Lung (tissue), 12 donors: ENCODE measurements around the gene MATR3. TPM values are rescaled to one million over a fixed set of nuclear protein-coding genes. Genes with fewer than 3 reads are reported as not detected.

Experiments used
- ATAC-seq: fragments of 200-7000 bp; cut with Tn5 transposase; one replicate; pipeline ENCODE4 v1.9.1; 2020; ENCODE audit warnings: moderate number of reproducible peaks; ENCODE audit not compliant: insufficient read depth, low FRiP score
- DNase-seq, 3 donors: peaks; one replicate each; pipeline ENCODE4 v3.0.0-alpha.2; 2013 to 2017
- H3K27ac ChIP-seq, 2 donors: one replicate each; pipeline ENCODE4 v1.5.1; 2013; ENCODE audit warnings: mild to moderate bottlenecking in 2 of 2, moderate library complexity in 2 of 2, control low read depth in 1 of 2, inconsistent platforms in 1 of 2, low read depth in 1 of 2, low read length in 1 of 2
- H3K27me3 ChIP-seq, 3 donors: one replicate each; pipeline ENCODE4 v1.5.1; 2013; ENCODE audit warnings: low read length in 2 of 3; ENCODE audit not compliant: control insufficient read depth in 3 of 3, insufficient read depth in 3 of 3
- H3K36me3 ChIP-seq, 4 donors: one replicate each; pipeline ENCODE4 v1.5.1; 2013; ENCODE audit warnings: low read length in 4 of 4, mild to moderate bottlenecking in 1 of 4, moderate library complexity in 1 of 4; ENCODE audit not compliant: control insufficient read depth in 4 of 4, insufficient read depth in 4 of 4
- H3K4me1 ChIP-seq, 5 donors: one replicate each; pipeline ENCODE4 v1.5.1; 2013; ENCODE audit warnings: low read length in 5 of 5, mild to moderate bottlenecking in 2 of 5, moderate library complexity in 1 of 5; ENCODE audit not compliant: control insufficient read depth in 5 of 5, insufficient read depth in 5 of 5
- H3K4me3 ChIP-seq: one replicate; pipeline ENCODE4 v1.5.1; 2013; ENCODE audit warnings: mild to moderate bottlenecking, control low read depth, moderate library complexity
- H3K9ac ChIP-seq, 2 donors: one replicate each; pipeline ENCODE4 v1.5.1; 2013; ENCODE audit warnings: low read length in 2 of 2, control low read depth in 1 of 2; ENCODE audit not compliant: insufficient read depth in 1 of 2
- H3K9me3 ChIP-seq, 4 donors: one replicate each; pipeline ENCODE4 v1.5.1; 2013; ENCODE audit warnings: low read length in 3 of 4, mild to moderate bottlenecking in 1 of 4, moderate library complexity in 1 of 4; ENCODE audit not compliant: control insufficient read depth in 4 of 4, insufficient read depth in 3 of 4
- WGBS, 2 donors: extraction: QIAGEN DNeasy Blood & Tissue Kit; methylation state at CpG; one replicate each; pipeline ENCODE4 v1.1.7; 2013; 5-methylcytosine and 5-hydroxymethylcytosine counted together
- polyA plus RNA-seq, 2 donors: library from polyadenylated mRNA; stranded (reverse); fragments of 200-250 nt; gene quantifications; one replicate each; pipeline ENCODE4 v1.2.1, GENCODE V29; 2013
- total RNA-seq, 2 donors: library from RNA; depleted of rRNA in 1 of 2; stranded (reverse); fragments of >200 nt in 1 of 2; gene quantifications; one replicate each; pipeline ENCODE4 v1.2.1, GENCODE V29; 2014 to 2021
- TF ChIP-seq, protein P1 (sequence below): IDR thresholded peaks from 2 replicates; pipeline ENCODE4 v1.5.1; 2012; ENCODE audit warnings: mild to moderate bottlenecking; ENCODE audit errors: control extremely low read depth, extremely low read depth
- donor health status: control.
- donor health status: control.
- donor health status: Bipolar disorder and iron deficiency.
- donor health status: healthy.
- donor health status: DM: yes; HTN: yes; CAD: no.

MATR3 gene
- total and polyA plus RNA-seq, 4 donors: 89.9 to 461 (median 100) TPM

DNA sequence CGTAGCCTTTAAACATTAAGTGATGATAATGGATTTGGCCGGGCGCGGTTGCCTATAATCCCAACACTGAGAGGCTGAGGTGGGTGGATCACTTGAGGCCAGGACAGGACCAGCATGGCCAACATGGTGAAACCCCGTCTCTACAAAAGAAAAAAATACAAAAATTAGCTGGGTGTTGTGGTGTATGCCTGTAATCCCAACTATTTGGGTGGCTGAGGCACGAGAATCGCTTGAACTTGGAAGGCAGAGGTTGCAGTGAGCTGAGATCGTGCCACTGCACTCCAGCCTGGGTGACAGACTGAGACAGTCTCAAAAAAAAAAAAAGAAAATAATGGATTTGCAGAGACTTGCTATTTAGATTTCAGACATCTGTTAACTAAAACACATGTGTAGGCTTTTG is 9.2 kb upstream of the MATR3 start:
- Histone ChIP-seq H3K4me1 (peaks cover 0 to 11% (median 0%) of the 10 kb centered on the region in 5 donors), H3K9ac (no peak overlapping the region), H3K36me3 (peaks cover 0 to 28% (median 3%) of the 10 kb centered on the region in 4 donors), H3K9me3 (no peaks in the 10 kb centered on the region), H3K27me3 (no peaks in the 10 kb centered on the region), H3K4me3 (no peak overlapping the region), H3K27ac (no peak overlapping the region)
- 92 to 97% methylated on average over 8 of the region's 8 CpGs for WGBS, 2 donors
- DNase-seq: no peak
- TF ChIP-seq, protein P1, sequence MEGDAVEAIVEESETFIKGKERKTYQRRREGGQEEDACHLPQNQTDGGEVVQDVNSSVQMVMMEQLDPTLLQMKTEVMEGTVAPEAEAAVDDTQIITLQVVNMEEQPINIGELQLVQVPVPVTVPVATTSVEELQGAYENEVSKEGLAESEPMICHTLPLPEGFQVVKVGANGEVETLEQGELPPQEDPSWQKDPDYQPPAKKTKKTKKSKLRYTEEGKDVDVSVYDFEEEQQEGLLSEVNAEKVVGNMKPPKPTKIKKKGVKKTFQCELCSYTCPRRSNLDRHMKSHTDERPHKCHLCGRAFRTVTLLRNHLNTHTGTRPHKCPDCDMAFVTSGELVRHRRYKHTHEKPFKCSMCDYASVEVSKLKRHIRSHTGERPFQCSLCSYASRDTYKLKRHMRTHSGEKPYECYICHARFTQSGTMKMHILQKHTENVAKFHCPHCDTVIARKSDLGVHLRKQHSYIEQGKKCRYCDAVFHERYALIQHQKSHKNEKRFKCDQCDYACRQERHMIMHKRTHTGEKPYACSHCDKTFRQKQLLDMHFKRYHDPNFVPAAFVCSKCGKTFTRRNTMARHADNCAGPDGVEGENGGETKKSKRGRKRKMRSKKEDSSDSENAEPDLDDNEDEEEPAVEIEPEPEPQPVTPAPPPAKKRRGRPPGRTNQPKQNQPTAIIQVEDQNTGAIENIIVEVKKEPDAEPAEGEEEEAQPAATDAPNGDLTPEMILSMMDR: no peak
- no peak for ATAC-seq

DNA sequence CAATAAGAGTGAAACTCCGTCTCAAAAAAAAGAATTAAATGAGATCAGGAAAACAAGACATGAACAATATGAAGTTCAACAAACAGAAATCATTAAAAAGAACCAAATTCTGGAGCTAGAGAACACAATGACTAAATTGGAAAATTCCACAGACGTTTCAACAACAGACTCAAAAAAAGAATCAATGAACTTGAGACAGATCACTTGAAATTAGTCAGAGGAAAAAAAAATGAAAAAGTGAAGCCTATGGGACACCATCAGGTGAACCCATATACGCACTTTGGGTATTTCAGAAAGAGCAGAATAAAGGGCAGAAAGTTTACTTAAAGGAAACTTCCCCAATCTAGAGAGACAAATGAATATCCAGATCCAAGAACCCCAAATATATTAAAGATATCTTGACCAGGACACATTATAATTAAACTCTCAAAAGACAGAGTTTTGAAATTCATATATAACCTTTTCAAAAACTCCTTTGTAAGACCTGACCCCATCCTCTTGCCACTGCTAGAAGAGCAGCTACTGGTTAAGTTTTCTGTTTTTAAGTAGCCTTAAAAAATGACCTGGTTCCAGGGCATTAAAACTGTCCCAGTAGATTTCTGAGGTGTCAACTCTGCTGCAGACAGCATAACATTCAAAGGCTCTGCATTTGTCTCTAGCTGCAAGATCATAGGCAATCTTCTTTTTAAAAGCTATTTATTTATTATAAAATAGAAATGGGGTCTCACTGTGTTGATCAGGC is 7.7 kb upstream of the MATR3 start:
- WGBS, 2 donors: 93 to 94% methylated on average over 3 of the region's 3 CpGs
- H3K27me3 ChIP-seq: no peaks in the 10 kb centered on the region
- H3K4me3 ChIP-seq: no peak overlapping the region
- no peak overlapping the region for H3K9ac ChIP-seq
- peaks cover 0 to 11% (median 0%) of the 10 kb centered on the region in 5 donors for H3K4me1 ChIP-seq
- H3K9me3 ChIP-seq: no peaks in the 10 kb centered on the region
- ATAC-seq: no peak
- H3K27ac ChIP-seq: no peak overlapping the region
- DNase-seq: no peak
- TF ChIP-seq, protein P1: no peak
- H3K36me3 ChIP-seq: peaks cover 0 to 19% (median 2%) of the 10 kb centered on the region in 4 donors

DNA sequence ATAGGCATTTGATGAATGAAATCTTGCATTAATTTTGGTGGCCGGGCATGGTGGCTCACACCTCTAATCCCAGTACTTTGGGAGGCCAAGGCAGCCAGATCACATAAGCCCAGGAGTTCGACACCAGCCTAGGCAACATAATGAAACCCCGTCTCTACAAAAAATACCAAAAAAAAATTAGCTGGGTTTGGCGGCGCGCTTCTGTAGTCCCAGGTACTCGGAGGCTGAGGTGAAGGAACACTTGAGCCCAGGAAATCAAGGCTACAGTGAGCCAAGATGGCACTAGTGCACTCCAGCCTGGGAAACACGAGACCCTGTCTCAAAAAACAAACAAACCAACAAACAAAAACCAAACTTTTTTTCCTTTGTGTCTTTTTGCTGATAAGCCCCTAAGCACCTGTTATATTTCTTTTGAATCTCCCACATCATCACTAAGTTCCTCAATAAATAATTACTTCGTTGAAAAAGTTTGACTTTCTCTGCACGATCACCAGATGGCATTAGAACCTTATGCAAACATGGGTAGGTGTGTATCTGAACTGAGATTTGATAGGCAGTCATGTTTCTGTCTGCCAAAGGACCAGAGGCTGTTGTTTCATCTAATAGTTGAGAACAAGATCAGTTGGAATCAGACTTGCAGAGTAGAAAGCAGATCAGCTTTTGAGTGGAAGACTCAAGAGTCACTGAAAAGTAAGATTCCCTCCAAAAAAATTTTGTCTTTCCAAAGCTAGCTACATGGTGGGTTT is 5.5 kb upstream of the MATR3 start:
- TF ChIP-seq, protein P1: no peak
- no peaks in the 10 kb centered on the region for H3K9me3 ChIP-seq
- peaks cover 0 to 15% (median under 1%) of the 10 kb centered on the region in 4 donors for H3K36me3 ChIP-seq
- H3K27ac ChIP-seq: no peak overlapping the region
- DNase-seq (no peak), ATAC-seq (no peak)
- no peak overlapping the region for H3K9ac ChIP-seq
- WGBS, 2 donors: 68 to 71% methylated on average over 10 of the region's 10 CpGs
- H3K4me1 ChIP-seq: peaks cover 0 to 4% (median 0%) of the 10 kb centered on the region in 5 donors
- no peak overlapping the region for H3K4me3 ChIP-seq
- no peaks in the 10 kb centered on the region for H3K27me3 ChIP-seq
